Activated effector memory CD4-positive, alpha-beta T cell treated with anti-CD3 and anti-CD28 coated beads, Interleukin-2, amount 50 U/mL, for 16 hours (primary cell): ENCODE data around the gene TEFM.
"Not testable (repeated sequence)": the region's sequence is repeated elsewhere in the genome, so short reads cannot be mapped to it uniquely, and the experiment has no call there.

Experiments
- DNase-seq: peaks from one replicate; pipeline ENCODE4 v3.0.0-alpha.2; 2020

Gene TEFM

DNA sequence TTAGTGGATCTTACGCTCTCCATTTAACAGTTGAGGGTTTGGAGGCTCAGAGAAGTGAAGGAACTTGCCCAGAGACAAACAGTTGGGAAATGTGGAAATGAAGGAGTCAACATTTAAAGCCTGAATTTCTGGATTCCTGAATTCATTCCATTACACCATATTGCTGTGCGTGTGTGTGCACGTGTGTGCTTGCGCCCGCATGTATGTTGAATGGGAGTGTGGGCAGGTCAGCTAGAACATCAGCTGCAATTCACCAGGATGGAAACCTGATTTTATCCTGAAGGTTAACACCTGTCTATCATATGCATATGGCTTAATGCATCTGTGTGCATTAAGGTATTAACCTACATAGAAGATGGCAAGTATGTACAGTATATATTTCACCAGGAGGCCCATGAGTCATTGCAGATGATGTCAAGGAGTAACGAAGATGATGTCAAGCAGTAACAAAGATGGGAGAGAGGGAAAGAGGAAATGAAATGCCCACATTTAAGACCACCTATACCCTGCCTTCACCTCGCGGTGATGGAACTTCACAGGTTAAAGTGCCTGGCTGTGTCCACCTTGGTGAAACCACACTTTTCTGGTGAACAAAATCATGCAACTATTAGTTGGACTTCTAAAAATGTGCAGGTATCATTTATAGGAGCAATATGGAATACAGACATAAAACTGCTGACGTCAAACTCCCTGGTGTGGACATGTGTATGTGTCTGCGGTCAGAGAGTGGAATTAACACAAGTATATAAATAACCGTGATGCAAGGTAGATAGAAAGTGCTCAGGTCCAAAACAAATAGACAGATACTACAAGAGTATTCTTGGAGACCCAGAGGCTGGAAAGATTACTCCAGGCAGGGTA lies 14.9 kb upstream of the TEFM start:
- DNase-seq, result no peak

DNA sequence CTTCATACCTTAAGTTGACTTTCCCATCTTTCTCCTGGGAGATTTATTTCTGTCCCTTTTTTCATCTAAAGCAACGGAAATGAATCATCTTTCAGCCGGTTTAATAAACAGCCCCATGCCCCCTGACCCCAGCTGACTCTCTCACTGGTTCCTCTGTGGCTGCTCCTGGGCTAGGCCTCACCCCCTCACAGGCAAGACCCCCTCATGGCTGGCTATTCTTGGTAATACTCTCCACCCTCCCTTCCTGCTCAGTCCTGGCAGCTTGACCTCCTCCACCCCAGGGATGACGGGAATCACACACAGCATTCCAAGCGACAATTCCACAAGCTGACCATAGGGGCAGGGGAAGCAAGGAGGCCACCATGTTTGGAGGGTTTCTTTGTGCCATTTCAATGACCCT lies 14.2 kb upstream of the TEFM start:
- no peak for DNase-seq

DNA sequence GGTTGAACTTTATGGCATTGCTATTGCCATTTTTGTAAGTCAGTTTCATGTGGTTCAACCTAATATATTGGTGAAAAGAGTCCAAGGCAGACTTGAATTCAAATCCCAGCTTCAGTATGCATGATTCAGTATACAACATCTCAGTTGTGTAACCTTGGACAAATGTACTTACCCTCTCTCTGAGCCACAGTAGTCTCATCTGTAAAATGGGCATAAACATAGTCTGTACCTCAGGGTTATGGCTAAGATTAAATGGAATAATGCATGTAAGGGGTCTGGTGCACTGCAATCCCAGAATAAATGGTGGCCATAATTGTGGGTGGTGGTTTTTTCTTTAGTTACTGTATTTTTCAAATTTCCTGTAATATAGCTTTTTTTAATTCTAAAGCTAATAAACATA lies 11.0 kb upstream of the TEFM start:
- DNase-seq, result no peak

DNA sequence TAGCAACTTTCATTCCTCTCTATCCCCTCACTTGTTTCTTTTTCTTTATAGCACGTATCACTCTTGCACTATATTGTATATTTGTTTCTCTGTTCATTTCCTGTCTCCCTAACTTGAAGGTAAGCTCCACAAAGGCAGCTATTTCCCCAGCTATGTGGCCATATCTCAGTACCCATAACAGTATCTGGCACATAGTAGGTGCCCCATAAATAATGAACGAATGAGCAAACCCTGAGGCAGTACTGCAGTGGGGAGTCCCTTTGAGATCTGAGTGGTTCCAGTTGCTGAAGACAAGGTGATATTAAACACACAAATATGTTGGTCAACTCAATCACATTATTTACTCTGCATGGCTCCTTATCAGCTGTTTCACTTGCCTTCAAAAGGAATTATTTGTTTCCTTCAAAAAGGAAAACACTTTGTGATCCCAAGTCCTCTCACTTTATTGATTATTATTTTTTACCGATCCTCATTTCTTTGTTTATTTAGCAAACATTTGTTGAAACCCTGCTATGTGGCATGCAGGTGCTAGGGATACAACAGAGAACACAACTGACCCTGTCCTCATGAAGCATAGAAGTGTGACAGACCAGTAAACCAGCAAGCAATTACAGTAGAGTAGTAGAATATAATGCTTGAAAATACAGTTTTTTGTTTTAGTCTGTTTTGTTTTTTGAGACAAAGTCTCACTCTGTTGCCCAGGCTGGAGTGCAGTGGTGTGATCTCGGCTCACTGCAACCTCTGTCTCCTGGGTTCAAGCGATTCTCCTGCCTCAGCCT lies 10.0 kb upstream of the TEFM start:
- DNase-seq, result no peak

DNA sequence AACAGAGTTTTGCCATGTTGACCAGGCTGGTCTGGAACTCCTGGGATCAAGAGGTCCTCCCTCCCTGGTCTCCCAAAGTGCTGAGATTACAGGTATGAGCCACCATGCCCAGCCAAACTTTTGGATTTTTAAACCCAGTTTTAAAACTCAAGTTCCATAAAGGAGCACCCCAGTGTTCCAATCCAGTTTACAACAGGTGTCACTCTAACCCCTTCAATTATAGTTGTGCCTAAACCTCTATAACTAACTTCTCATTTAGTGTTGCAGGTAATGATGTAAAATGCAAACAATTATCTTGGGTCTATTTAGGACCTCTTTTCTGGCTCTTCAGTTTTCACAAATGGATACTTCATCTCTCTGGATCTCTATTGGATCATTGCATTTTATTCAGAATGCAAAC lies 7.9 kb upstream of the TEFM start:
- no peak for DNase-seq

DNA sequence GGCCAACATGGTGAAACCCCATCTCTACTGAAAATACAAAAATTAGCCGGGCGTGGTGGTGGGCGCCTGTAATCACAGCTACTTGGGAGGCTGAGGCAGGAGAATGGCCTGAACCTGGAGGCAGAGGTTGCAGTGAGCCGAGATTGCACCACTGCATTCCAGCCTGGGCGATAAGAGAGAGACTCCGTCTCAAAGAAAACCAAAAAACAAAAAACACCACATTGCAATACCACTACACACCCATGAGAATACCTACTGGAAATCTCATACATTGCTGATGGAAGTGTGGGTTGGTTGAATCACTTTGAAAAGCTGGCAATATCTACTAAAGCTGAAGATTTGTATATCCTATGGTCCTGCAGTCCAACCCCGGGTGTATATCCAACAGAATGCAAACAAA lies 4.1 kb upstream of the TEFM start:
- not testable (repeated sequence) for DNase-seq

DNA sequence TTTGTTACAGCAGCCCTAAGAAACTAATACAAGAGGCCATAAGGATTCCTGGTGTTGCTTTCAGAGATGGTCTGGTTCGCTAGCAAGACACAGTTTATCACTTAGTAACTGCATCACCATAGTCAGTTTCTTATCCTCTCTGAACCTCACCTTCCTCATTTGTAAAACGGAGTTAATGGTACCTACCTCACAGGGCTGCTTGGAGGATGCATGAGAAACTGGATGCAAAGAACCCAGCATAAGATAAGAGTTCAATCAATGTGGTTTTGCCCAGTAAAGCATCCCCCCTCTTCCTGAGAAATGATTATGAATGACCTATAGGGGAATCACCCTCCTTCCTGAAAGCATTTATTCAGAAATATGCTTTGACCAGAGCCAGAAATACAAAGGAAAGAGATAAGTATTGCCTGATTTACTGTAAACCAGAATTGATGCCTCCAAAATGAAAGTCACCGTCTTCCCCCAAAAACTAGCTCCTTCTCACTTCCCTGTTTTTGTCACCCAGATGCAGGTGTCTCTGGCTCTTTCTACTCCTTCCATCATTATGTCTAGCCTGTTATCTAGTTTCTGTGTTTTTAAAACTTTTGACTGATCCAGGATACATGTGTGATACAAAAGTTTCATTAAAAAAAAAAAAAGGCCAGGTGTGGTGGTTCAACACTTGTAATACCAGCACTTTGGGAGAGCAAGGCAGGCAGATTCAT lies 2.8 kb upstream of the TEFM start:
- DNase-seq, result no peak

DNA sequence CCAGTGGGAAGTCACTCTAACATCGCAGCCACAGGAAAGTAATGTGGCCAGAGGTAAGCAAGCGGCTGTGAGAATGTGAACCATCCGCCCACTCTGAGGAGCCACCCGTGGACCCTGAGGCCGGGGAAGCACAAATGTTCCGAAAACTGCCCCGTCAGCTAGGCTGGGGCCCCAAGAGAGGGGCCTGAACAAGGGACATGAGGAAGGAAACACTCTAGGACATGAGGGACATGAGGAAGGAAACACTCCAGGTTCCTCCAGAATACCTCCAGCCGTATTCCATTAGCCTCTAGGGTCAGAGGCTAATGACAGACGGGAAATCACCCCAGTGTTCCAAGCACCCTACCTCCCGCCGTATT lies 317 bp downstream of the TEFM start:
- DNase-seq, result peak; percentile 66

DNA sequence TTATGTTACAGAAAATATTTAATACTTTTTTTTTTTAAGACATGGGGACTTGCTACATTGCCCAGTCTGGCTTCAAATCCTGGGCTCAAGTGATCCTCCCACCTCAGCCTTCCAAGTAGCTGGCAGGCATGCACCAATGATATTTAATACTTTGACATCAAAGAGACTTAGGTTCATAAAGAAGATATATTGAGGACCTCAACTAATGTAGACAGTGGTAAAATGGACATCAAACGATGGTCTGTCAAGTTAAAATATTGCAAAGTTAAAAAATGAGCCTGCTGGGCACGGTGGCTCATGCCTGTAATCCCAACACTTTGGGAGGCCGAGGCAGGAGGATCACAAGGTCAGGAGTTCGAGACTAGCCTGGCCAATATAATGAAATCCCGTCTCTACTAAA lies 8.7 kb downstream of the TEFM start:
- DNase-seq, result no peak

DNA sequence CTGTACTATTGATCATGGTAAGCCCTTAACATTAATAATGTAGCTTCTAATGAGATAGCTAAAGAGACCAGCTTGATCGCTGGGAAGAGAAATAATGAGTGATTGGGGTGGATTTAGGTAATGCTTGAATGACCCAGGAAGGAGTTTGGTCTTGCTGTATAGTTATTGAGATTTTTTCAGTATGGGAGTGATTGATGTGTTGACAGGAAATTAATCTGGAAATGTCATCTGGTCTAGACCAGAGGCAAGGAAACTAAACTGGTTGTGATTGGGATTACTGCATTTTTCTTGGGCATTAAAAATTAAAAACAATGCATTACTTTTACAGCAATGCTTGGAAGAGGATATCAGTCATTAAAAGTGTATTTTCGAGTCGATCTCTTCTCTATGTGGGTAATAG lies 11.8 kb downstream of the TEFM start:
- no peak for DNase-seq

DNA sequence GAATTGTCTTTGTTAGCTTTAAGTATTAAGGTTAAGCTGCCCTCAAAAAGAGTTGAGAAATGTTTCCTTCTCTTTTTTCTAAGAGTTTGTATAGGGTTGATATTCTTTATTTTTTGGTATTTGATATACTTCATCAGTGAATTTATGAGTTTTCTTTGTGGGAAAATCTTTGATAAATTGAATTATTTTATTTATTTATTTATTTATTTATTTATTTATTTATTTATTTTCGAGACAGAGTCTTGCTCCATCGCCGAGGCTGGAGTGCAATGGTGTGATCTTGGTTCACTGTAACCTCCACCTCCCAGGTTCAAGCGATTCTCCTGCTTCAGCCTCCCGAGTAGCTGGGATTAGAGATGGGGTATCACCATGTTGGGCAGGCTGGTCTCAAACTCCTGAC lies 19.9 kb downstream of the TEFM start:
- no peak for DNase-seq

DNA sequence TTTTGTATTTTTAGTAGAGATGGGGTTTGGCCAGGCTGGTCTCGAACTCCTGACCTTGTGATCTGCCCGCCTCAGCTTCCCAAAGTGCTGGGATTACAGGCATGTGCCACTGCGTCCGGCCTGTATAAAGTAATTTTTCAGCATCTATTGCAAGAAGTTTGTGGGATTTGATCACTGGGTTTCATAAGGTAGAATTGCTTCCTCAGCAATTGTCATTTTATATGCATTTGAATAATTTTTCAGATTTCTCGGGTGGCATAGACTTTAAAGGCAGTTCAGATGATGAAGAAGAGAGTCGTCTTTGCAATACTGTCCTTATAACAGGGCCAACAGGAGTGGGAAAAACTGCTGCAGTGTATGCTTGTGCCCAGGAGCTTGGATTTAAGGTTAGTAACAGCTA lies 37.0 kb downstream of the TEFM start:
- no peak for DNase-seq

DNA sequence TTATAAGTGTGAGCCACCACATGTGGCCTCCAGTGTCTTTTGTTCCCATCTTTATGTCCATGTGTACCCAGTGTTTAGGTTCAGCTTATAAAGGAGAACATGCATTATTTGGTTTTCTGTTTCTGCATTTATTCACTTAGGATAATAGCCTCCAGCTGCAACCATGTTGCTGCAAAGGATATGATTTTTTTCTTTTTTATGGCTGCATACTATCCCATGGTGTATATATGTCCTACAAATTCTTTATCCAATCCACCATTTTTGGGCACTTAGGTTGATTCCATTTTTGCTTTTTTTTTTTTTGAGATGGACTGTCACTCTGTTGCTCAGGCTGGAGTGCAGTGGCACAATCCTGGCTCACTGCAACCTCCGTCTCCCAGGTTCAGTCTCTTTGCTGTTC lies 41.4 kb downstream of the TEFM start:
- no peak for DNase-seq

DNA sequence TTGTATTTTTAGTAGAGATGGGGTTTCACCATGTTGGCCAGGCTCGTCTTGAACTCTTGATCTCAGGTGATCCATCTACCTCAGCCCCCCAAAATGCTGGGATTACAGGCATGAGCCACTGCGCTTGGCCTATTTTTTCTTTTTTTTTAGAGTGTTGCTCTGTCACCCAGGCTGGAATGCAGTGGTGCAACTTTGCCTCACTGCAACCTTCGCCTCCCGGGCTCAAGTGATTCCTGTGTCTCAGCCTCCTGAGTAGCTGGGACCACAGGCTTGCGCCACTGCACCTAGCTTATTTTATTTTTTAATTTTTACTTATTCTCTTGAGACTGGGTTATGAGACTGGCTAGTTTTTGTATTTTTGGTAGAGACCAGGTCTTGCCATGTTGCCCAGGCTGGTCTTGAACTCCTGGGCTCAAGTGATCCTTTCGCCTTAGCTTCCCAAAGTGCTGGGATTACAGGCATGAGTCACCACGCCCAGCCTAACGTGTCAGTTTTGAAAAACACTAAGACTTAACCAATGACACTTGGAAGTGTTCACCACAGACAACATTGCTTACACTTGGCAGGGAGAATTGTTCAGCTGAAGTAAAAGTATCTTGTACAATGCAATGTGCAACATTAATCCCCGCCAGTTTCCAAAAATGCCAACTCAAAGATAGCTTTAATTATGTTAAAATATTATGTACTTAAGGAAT lies 47.3 kb downstream of the TEFM start:
- DNase-seq, result no peak

DNA sequence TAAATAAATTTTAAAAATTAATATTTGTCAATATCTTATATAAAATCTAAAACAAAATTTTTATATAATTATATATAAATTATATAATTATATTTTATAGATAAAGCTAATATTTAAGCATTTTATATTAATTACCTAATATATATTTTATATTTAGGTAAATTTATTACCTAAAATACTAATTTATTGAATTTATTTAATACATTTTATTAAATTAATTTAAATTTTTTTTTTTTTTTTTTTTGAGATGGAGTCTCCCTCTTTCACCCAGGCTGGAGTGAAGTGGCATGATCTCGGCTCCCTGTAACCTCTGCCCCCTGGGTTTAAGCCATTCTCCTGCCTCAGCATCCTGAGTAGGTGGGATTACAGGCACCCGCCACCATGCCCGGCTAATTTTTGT lies 51.9 kb downstream of the TEFM start:
- DNase-seq, result no peak
